Suprapubic skin (tissue), 4 donors: ENCODE measurements around the gene CBX2.

Experiments
- CTCF ChIP-seq, 2 donors: fragments of 200-600 bp in 1 of 2; fragments of 450-650 bp in 1 of 2; sonication (generic) in 1 of 2; IDR thresholded peaks; one replicate each; pipeline ENCODE4 v1.5.1; 2016 to 2019; ENCODE audit warnings: antibody characterized with exemption in 2 of 2, mild to moderate bottlenecking in 1 of 2, moderate library complexity in 1 of 2
- POLR2A ChIP-seq, 2 donors: fragments of 450-650 bp; IDR thresholded peaks; one replicate each; pipeline ENCODE4 v1.6.1; 2017; ENCODE audit warnings: antibody characterized with exemption in 2 of 2, mild to moderate bottlenecking in 2 of 2, moderate library complexity in 2 of 2
- POLR2AphosphoS5 ChIP-seq, 3 donors: sonication (generic); formaldehyde crosslinking; IDR thresholded peaks; one replicate each; pipeline ENCODE4 v1.6.1; 2017; ENCODE audit warnings: antibody characterized with exemption in 3 of 3

GRCh38 chr17:79820959-79821330, 43.0 kb downstream of the CBX2 start:
- TF ChIP-seq POLR2A (IDR thresholded peaks at IDR 0.05) (no peak), POLR2AphosphoS5 (IDR thresholded peaks at IDR 0.05) (no peak), CTCF (IDR thresholded peaks at IDR 0.05) (no peak)
